Glutamatergic neuron (in vitro differentiated cells): ENCODE data around the gene GALNT2. TPM values are rescaled to one million over a fixed set of nuclear protein-coding genes. Genes with fewer than 3 reads are reported as not detected.

Source experiments
- DNase-seq: peaks from one replicate; pipeline ENCODE4 v3.0.0; 2022
- H3K27ac Mint-ChIP-seq: one replicate; pipeline ENCODE4 v1.8.0; 2020; ENCODE audit warnings: mild to moderate bottlenecking, mixed read lengths, inconsistent platforms; ENCODE audit not compliant: unreplicated experiment
- H3K27me3 Mint-ChIP-seq: one replicate; pipeline ENCODE4 v1.8.0; 2020; ENCODE audit warnings: mild to moderate bottlenecking, moderate library complexity, mixed read lengths, inconsistent platforms; ENCODE audit not compliant: unreplicated experiment
- H3K36me3 Mint-ChIP-seq: one replicate; pipeline ENCODE4 v1.8.0; 2020; ENCODE audit warnings: mild to moderate bottlenecking, mixed read lengths, inconsistent platforms; ENCODE audit not compliant: unreplicated experiment
- H3K4me1 Mint-ChIP-seq: one replicate; pipeline ENCODE4 v1.8.0; 2020; ENCODE audit warnings: mild to moderate bottlenecking, low read depth, mixed read lengths, inconsistent platforms; ENCODE audit not compliant: unreplicated experiment
- H3K4me3 Mint-ChIP-seq: one replicate; pipeline ENCODE4 v1.8.0; 2020; ENCODE audit warnings: mild to moderate bottlenecking, mixed read lengths, inconsistent platforms; ENCODE audit not compliant: unreplicated experiment
- H3K9me3 Mint-ChIP-seq: one replicate; pipeline ENCODE4 v1.8.0; 2020; ENCODE audit warnings: mild to moderate bottlenecking, moderate library complexity, mixed read lengths, inconsistent platforms; ENCODE audit not compliant: unreplicated experiment
- total RNA-seq: library from RNA; stranded (reverse); fragmentation: NEBNext Ultra II Directional; extraction: Animal tissue kit (Norgen Biotek cat#: 25700); gene quantifications from one replicate; pipeline ENCODE4 v1.2.1, GENCODE V29; 2021; ENCODE audit not compliant: unreplicated experiment
- TF ChIP-seq, protein P1 (sequence below): fragments of 200-600 bp; sonication (generic); IDR thresholded peaks from one replicate; pipeline ENCODE4 v1.5.0; 2021; ENCODE audit not compliant: partially characterized antibody, unreplicated experiment

Gene GALNT2
- total RNA-seq, 1 donor from 2014 or later, result 35.2 TPM

DNA sequence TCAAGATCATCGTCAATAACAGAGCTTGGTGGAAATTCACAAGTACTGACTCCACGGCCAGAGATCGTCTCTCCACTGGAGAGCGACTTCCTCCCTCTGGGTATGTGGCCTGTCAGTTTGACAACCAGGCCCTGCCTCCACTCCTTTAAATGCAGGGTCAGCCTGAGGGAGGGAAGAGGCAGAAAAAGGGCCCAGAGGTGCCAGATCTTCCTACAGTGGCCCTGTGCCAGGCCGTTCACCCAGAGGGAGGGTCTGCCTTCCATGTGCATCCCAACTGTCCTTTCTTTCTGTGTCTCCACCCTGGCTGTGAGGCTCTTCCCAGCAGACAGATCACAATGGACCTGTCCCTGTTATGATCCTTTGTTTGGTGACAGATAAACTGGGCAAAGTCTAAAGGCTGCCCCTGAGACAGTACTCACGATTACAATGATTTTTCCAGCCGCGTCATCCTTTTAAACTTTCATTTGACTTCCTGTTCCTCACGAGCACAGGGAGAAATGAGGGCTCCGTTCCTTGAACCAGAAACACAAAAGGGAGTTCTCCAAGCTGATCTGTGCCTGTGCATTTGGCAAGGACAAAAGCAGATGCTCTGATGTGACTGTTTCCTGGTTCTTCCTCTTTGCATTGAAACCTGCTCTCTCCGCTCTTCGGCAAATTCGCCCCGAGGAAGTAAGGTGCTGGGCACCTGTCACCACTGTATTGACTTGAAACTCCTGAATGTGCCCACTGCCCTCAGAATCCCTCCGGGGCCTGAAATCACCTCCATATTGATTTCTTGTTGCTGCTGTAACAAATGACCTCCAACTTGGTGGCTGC lies 232.4 kb downstream of the GALNT2 start:
- Mint-ChIP-seq H3K4me3 (no peak overlapping the region), H3K9me3 (no peaks in the 10 kb centered on the region), H3K36me3 (no peaks in the 10 kb centered on the region), H3K27ac (peak overlapping the region; percentile 39), H3K4me1 (peaks cover 1% of the 10 kb centered on the region), H3K27me3 (no peaks in the 10 kb centered on the region)
- TF ChIP-seq, protein P1, sequence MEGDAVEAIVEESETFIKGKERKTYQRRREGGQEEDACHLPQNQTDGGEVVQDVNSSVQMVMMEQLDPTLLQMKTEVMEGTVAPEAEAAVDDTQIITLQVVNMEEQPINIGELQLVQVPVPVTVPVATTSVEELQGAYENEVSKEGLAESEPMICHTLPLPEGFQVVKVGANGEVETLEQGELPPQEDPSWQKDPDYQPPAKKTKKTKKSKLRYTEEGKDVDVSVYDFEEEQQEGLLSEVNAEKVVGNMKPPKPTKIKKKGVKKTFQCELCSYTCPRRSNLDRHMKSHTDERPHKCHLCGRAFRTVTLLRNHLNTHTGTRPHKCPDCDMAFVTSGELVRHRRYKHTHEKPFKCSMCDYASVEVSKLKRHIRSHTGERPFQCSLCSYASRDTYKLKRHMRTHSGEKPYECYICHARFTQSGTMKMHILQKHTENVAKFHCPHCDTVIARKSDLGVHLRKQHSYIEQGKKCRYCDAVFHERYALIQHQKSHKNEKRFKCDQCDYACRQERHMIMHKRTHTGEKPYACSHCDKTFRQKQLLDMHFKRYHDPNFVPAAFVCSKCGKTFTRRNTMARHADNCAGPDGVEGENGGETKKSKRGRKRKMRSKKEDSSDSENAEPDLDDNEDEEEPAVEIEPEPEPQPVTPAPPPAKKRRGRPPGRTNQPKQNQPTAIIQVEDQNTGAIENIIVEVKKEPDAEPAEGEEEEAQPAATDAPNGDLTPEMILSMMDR, result no peak
- no peak for DNase-seq

DNA sequence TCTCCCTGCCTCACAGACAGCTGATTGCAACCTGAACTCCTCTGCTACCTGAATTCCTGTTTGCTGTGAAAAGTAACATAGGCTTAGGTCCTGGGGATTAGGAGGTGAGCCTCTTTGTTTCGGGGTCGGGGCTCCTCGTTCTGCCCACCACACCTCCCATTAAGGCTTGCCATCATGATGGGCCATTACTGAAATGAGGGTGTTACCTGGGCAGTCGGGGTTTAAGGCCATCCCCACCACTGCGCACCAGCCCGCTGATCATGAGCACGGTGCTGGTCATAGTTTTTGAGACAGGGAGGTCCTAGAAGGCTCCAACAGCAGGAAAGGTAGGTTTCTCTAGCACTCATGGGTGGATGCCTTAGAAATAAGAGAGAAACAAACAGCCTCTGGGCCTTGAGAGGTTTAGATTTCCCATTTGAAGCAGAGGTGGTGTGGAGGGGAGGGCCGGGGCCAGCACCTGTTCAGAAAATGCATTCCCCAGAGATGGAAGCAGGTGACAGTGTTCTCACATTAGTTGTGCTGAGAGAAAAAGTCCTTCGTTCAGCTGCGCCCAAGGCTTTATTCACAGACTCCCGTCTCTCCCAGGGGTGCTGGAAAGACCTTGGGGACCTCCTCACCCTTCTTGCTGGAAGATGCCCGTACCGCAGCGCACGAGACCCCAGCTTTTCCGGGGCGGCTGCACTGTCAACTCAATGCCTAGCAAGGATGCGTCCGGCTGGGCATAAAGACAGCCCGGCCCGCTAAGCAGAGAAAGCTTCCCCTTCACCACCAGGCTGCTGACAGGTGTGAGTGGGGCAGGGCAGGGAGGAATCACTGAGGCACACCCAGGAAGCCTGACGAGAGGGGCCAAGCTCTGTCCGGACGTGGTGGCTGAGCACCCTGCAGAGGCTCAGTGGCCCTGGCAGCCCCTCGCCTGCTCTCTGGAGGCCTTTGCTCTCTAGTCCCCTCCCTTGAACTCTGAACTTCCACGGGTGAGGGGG lies 233.6 kb downstream of the GALNT2 start:
- Mint-ChIP-seq H3K9me3 (no peaks in the 10 kb centered on the region), H3K4me3 (no peak overlapping the region), H3K4me1 (peaks cover 1% of the 10 kb centered on the region), H3K36me3 (no peaks in the 10 kb centered on the region), H3K27me3 (no peaks in the 10 kb centered on the region), H3K27ac (no peak overlapping the region)
- TF ChIP-seq, protein P1, result no peak
- no peak for DNase-seq

DNA sequence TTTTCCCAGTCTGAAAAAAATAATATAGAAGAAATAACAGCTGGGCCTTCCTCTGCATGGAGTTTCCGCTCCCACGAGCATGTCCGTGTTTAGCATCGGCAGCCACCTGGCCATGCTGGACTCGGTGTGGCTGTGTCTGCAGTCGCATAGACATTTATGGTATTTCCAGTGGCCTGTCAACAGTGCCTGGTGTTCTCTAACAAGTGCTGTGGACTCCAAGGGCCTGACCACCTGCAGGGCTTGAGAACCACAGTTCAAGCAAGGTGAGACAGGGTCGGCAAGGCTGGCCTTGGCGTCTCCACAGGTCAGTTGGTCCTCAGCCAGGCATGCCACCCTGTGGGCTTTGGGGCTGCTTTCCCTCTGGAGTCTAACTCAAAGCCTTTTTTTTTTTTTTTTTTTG lies 234.3 kb downstream of the GALNT2 start:
- DNase-seq, result no peak
- H3K4me1 Mint-ChIP-seq, result peaks cover 1% of the 10 kb centered on the region
- TF ChIP-seq, protein P1, result no peak
- no peaks in the 10 kb centered on the region for H3K27me3 Mint-ChIP-seq
- no peaks in the 10 kb centered on the region for H3K36me3 Mint-ChIP-seq
- no peak overlapping the region for H3K4me3 Mint-ChIP-seq
- H3K27ac Mint-ChIP-seq, result no peak overlapping the region
- no peaks in the 10 kb centered on the region for H3K9me3 Mint-ChIP-seq

DNA sequence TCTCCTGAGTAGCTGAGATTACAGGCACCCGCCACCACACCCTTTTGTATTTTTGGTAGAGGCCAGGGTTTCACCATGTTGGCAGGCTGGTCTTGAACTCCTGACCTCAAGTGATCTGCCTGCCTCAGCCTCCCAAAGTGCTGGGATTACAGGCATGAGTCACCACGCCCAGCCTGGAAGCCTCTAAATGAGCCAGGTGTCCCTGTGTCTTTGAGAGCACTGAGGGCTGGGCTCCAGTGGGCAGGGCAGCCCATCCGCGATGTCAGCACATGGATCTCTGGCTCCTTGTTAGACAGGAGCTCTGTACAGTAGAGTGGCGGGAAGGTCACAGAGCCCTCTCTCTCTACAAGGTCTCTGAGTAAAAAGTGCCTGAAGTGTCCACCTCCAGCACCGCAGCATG lies 234.8 kb downstream of the GALNT2 start:
- H3K27me3 Mint-ChIP-seq, result no peaks in the 10 kb centered on the region
- H3K36me3 Mint-ChIP-seq, result no peaks in the 10 kb centered on the region
- H3K4me3 Mint-ChIP-seq, result no peak overlapping the region
- no peak overlapping the region for H3K27ac Mint-ChIP-seq
- H3K9me3 Mint-ChIP-seq, result no peaks in the 10 kb centered on the region
- TF ChIP-seq, protein P1, result no peak
- DNase-seq, result no peak
- peaks cover 1% of the 10 kb centered on the region for H3K4me1 Mint-ChIP-seq
